HEK293 (cell line): Measurements from ENCODE around the gene CREBL2.
"Not testable (repeated sequence)": the region's sequence is repeated elsewhere in the genome, so short reads cannot be mapped to it uniquely, and the experiment has no call there.

Source experiments
- BCL11A ChIP-seq: fragments of 450-650 bp; formaldehyde crosslinking; IDR thresholded peaks from 2 replicates; pipeline ENCODE4 v1.5.1; 2016; ENCODE audit warnings: low read depth, missing biosample characterization, missing genetic modification characterization
- CTCF ChIP-seq: fragments of 450-650 bp; formaldehyde crosslinking; IDR thresholded peaks from 2 replicates; pipeline ENCODE4 v1.5.1; 2016; ENCODE audit warnings: missing biosample characterization, missing genetic modification characterization
- TSHZ1 ChIP-seq: fragments of 450-650 bp; formaldehyde crosslinking; IDR thresholded peaks from 2 replicates; pipeline ENCODE4 v1.5.1; 2016; ENCODE audit warnings: missing biosample characterization, missing genetic modification characterization, borderline replicate concordance
- ZBTB11 ChIP-seq: fragments of 450-650 bp; formaldehyde crosslinking; conservative IDR thresholded peaks from 2 replicates; pipeline ENCODE4 v1.5.1; 2016; ENCODE audit warnings: low read depth, missing biosample characterization, missing genetic modification characterization
- ZFP41 ChIP-seq: fragments of 450-650 bp; formaldehyde crosslinking; IDR thresholded peaks from 2 replicates; pipeline ENCODE4 v1.5.1; 2016; ENCODE audit warnings: missing biosample characterization, missing genetic modification characterization, borderline replicate concordance
- ZNF10 ChIP-seq: fragments of 450-650 bp; formaldehyde crosslinking; IDR thresholded peaks from 2 replicates; pipeline ENCODE4 v1.5.1; 2017; ENCODE audit warnings: missing biosample characterization, missing genetic modification characterization
- ZNF121 ChIP-seq: fragments of 450-650 bp; formaldehyde crosslinking; IDR thresholded peaks from 2 replicates; pipeline ENCODE4 v1.5.1; 2016; ENCODE audit warnings: missing biosample characterization, missing genetic modification characterization
- ZNF157 ChIP-seq: fragments of 450-650 bp; formaldehyde crosslinking; IDR thresholded peaks from 2 replicates; pipeline ENCODE4 v1.5.1; 2016; ENCODE audit warnings: missing biosample characterization, missing genetic modification characterization
- ZNF449 ChIP-seq: fragments of 450-650 bp; formaldehyde crosslinking; IDR thresholded peaks from 2 replicates; pipeline ENCODE4 v1.5.1; 2017; ENCODE audit warnings: missing biosample characterization, mild to moderate bottlenecking, missing genetic modification characterization, moderate library complexity

GRCh38 chr12:12596598-12596997, 15.1 kb upstream of the CREBL2 start:
- not testable (repeated sequence) for TF ChIP-seq ZBTB11 (tag by site-specific recombination); ZNF157 (tag by site-specific recombination); ZNF121 (tag by site-specific recombination); BCL11A (tag by site-specific recombination); ZFP41 (tag by site-specific recombination); ZNF10 (tag by site-specific recombination); TSHZ1; ZNF449 (tag by site-specific recombination); CTCF
